Gastroesophageal sphincter (tissue), 3 donors: Measurements from ENCODE around the gene SFI1.

Experiments
- EP300 ChIP-seq: sonication (generic); formaldehyde crosslinking; IDR thresholded peaks from one replicate; pipeline ENCODE4 v1.6.1; 2017; ENCODE audit warnings: antibody characterized with exemption, mild to moderate bottlenecking
- POLR2A ChIP-seq, 2 donors: fragments of 450-650 bp; IDR thresholded peaks; one replicate each; pipeline ENCODE4 v1.6.1; 2017; ENCODE audit warnings: antibody characterized with exemption in 2 of 2, mild to moderate bottlenecking in 2 of 2, moderate library complexity in 1 of 2
- POLR2AphosphoS5 ChIP-seq: sonication (generic); formaldehyde crosslinking; IDR thresholded peaks from one replicate; pipeline ENCODE4 v1.6.1; 2017; ENCODE audit warnings: antibody characterized with exemption
- TF ChIP-seq, protein P1 (sequence below), 4 experiments: fragments of 200-600 bp in 2 of 4; fragments of 450-650 bp in 2 of 4; sonication (generic) in 1 of 4; IDR thresholded peaks; one replicate each; pipeline ENCODE4 v1.5.1; 2017 to 2019; ENCODE audit warnings: antibody characterized with exemption in 4 of 4, mild to moderate bottlenecking in 2 of 4, moderate library complexity in 2 of 4

DNA sequence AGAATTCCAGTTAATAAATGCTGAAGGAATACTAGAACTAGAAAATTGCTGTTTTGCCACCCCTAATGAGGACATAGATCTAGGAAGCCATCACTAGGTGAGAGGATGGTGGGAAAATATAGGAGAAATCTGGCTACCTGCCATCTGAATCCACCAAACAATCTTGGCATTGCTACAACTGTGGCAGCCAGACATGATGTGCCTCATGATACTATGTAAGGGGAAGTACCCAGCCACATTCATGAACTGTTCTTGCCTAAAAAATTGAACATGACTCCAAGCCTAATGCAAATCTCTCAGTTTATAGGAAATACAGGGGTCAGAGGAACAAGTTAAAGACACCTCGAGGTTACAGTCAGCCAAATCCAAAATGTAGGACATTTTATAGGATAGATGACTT lies 72.8 kb downstream of the SFI1 start:
- TF ChIP-seq POLR2A (IDR thresholded peaks at IDR 0.05) (no peak), POLR2AphosphoS5 (no peak), EP300 (no peak)
- TF ChIP-seq, protein P1, sequence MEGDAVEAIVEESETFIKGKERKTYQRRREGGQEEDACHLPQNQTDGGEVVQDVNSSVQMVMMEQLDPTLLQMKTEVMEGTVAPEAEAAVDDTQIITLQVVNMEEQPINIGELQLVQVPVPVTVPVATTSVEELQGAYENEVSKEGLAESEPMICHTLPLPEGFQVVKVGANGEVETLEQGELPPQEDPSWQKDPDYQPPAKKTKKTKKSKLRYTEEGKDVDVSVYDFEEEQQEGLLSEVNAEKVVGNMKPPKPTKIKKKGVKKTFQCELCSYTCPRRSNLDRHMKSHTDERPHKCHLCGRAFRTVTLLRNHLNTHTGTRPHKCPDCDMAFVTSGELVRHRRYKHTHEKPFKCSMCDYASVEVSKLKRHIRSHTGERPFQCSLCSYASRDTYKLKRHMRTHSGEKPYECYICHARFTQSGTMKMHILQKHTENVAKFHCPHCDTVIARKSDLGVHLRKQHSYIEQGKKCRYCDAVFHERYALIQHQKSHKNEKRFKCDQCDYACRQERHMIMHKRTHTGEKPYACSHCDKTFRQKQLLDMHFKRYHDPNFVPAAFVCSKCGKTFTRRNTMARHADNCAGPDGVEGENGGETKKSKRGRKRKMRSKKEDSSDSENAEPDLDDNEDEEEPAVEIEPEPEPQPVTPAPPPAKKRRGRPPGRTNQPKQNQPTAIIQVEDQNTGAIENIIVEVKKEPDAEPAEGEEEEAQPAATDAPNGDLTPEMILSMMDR (IDR thresholded peaks at IDR 0.05), result no peak
